ENCODE measurements around the gene CHN1.

CHN1 gene

DNA sequence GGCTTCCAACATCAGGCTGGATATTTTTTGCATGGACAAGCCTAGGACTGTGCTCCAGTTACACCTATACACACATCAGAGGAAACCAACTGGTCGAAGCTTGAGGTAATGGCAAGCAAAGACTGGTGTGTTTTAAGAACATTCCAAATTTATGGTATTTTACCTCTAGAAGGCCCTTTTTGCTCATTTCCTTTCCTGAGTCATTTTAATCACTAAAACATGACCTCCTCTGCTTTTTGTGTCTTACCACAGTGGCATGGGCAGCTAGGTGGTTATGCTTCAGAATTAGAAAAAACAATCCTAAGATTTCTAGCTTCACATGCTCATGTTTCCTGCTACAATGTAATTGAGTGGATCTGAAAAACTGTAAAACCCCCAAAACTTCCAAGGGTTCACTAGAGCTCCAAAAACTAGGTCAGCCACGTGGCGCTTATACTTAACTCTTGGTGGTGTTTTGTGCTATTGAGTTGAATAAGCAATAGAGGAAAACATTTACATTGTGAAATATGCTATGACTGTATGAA is 210.3 kb downstream of the CHN1 start:
- TF ChIP-seq, protein P1, sequence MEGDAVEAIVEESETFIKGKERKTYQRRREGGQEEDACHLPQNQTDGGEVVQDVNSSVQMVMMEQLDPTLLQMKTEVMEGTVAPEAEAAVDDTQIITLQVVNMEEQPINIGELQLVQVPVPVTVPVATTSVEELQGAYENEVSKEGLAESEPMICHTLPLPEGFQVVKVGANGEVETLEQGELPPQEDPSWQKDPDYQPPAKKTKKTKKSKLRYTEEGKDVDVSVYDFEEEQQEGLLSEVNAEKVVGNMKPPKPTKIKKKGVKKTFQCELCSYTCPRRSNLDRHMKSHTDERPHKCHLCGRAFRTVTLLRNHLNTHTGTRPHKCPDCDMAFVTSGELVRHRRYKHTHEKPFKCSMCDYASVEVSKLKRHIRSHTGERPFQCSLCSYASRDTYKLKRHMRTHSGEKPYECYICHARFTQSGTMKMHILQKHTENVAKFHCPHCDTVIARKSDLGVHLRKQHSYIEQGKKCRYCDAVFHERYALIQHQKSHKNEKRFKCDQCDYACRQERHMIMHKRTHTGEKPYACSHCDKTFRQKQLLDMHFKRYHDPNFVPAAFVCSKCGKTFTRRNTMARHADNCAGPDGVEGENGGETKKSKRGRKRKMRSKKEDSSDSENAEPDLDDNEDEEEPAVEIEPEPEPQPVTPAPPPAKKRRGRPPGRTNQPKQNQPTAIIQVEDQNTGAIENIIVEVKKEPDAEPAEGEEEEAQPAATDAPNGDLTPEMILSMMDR (IDR thresholded peaks at IDR 0.05; ENCODE audit: borderline replicate concordance, insufficient read depth, low read depth, low read length), result no peak
- no peak overlapping the region for H3K4me3 ChIP-seq (ENCODE audit: low read depth, low read length)

DNA sequence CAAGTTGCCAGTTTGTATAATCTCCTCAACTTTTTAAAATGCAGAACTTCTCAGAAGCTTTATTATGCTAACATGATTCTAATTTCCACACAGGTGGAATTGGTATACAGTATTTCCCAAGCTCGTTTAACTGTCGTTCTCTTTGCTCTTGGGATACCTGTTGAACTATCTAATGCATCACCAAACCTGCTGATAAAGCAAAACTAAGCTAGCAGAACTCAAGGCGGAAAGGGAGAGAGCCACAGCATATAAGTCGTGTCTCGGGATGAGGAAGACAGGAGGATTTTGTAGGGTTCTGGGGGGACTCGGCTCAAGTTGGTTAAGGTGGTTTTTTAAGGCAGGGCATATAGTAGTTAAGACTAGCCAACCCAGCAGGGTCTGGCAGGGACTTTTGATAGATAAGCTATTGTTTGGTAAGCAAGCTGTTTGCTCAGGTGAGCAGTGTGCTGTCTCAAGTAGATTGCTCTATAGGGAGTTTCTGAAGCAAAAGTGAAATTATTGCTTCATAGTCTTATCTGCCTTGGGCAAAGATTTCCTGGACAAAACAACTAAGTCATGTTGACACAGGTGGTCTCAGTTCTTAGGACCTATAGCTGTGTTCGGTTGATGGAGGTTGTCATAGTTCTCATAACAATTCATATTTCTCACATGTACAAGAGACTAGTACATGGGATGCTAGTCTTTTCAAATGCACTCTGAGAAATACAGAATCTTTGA is 212.7 kb downstream of the CHN1 start:
- TF ChIP-seq, protein P1 (IDR thresholded peaks at IDR 0.05; ENCODE audit: borderline replicate concordance, insufficient read depth, low read depth, low read length), result no peak
- H3K4me3 ChIP-seq (ENCODE audit: low read depth, low read length), result no peak overlapping the region

DNA sequence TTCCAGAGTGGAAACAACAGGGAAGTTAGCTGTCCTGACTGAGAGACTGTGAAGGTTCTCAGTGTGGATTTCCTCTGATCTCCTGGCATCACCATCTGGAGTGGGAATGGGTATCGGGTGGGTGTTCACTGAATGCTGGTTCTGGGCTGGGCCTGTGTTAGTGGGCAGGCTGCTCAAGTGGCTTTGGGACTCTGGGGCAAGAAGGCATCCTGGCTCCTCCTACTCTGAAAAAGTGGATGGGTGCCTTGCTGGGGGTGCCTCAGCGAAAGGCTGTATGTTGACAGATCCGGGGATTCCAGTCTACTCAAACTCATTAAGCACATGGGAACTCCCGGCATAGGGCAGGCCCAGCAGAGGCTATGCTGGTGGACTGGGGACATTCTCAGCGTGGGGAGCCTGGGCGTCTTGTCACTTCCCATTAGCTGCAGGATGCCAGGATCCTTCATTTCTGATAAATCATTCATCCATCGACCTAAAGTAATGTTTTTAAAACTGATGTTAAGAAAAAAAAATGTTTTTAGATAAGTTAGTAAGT is 213.4 kb downstream of the CHN1 start:
- TF ChIP-seq, protein P1 (IDR thresholded peaks at IDR 0.05; ENCODE audit: borderline replicate concordance, insufficient read depth, low read depth, low read length), result no peak
- H3K4me3 ChIP-seq (ENCODE audit: low read depth, low read length), result no peak overlapping the region

DNA sequence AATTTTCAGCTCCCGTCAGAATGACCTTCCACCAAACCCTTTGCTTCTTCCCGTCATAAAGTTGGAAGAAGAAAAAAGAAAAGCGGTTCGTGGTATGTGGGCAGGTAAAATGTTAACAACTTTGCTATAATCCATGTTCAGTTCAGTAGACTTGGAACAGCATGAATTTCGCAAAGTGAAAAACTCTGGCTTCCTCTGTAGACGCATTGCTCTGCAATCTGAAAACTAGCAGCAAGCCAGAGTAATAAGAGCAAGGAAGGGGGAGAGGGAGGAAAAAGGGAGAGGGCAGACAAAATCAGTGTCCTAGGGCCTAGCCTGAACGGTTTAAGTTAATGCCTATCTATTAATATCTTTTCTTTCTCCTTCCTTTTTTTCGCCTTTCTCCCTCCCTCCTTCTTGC is 214.2 kb downstream of the CHN1 start:
- TF ChIP-seq, protein P1 (IDR thresholded peaks at IDR 0.05; ENCODE audit: borderline replicate concordance, insufficient read depth, low read depth, low read length), result no peak
- no peak overlapping the region for H3K4me3 ChIP-seq (ENCODE audit: low read depth, low read length)

DNA sequence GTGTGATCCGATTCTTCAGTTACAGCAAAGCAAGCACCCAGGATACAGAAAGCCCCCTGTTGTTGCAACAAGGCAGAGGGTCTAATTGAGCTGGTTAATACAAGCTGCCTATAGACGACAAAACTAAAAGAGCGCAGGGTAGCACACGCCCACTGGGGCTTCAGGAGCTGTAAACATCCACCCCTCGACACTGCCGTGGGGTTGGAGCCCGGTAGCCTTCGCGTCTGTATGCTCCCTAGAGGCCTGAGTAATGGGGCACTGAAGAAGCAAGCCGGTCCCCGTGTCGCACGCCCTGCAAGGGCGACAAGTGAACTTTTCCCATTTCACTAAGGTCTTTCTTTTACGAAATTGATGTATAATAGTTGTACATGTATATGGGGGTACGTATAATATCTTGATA is 216.2 kb downstream of the CHN1 start:
- no peak overlapping the region for H3K4me3 ChIP-seq (ENCODE audit: low read depth, low read length)
- TF ChIP-seq, protein P1 (IDR thresholded peaks at IDR 0.05; ENCODE audit: borderline replicate concordance, insufficient read depth, low read depth, low read length), result no peak

DNA sequence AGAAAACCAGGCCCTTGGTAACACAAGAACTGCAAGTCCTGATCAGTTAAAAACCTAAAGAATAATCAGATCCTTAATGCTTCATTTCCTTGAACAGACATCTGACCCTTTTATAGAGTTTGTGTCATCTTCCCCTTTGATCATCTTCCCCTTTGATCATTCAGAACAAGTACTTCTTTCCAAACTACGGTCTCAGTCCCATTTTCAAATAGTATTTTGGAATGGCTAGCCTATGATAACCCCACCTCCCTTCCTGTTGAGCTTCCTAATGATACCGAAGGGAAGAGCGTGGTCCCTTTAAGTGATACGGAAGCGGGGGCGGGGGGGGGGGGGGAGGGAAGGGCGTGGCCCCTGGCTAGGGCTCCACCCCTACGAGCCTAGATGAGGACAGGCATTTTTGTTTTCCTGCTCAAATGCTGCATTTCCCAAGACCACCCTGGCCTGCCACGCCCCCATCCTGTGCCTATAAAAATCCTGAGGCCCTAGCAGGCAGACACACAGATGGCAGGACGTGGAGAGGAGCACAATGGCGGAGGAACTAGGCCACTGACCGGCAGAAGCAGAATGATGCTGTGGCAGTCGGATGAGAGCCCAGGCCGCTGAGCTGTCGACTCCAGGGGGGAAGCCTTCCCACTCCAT is 216.8 kb downstream of the CHN1 start:
- TF ChIP-seq, protein P1 (IDR thresholded peaks at IDR 0.05; ENCODE audit: borderline replicate concordance, insufficient read depth, low read depth, low read length), result no peak
- no peak overlapping the region for H3K4me3 ChIP-seq (ENCODE audit: low read depth, low read length)
